H1 (cell line): Measurements from ENCODE around the gene ANKFN1. TPM values are rescaled to one million over a fixed set of nuclear protein-coding genes. Genes with fewer than 3 reads are reported as not detected.

Source experiments
- CTCF ChIA-PET: fragments of 300-600 bp; sonication (Branson Sonifier 250); formaldehyde crosslinking; loops from one replicate; lab custom pipeline; 2021; ENCODE audit not compliant: partially characterized antibody; lab: Charles Lee
- POLR2A ChIA-PET: fragments of 300-600 bp; sonication (Branson Sonifier 250); formaldehyde crosslinking; loops from one replicate; lab custom pipeline; 2021; ENCODE audit warnings: inconsistent platforms; ENCODE audit not compliant: partially characterized antibody; lab: Charles Lee
- DNase-seq, 2 experiments: peaks; one replicate each; pipeline versions ENCODE4 v3.0.0 to v3.0.0-alpha.2; 2010 to 2022; ENCODE audit warnings: low spot score in 2 of 2, low read depth in 1 of 2, mixed read lengths in 1 of 2
- FAIRE-seq: peaks from 2 replicates; lab custom pipeline; 2011; peaks lifted over from hg19 to GRCh38; lab: Jason Lieb, UNC
- H2AFZ ChIP-seq: 2 replicates; pipeline ENCODE4 v1.8.1; 2012; ENCODE audit warnings: low read length, inconsistent platforms
- H2AK5ac ChIP-seq: 2 replicates; pipeline ENCODE4 v1.6.1; 2013; ENCODE audit warnings: low read depth, low read length
- H2BK120ac ChIP-seq: replicated peaks from 2 replicates; pipeline ENCODE3; 2013; ENCODE audit warnings: low read depth, low read length, inconsistent platforms
- H2BK12ac ChIP-seq: 2 replicates; pipeline ENCODE4 v1.6.1; 2013; ENCODE audit warnings: low read depth, low read length
- H2BK15ac ChIP-seq: 2 replicates; pipeline ENCODE4 v1.6.1; 2013; ENCODE audit warnings: low read length
- H2BK20ac ChIP-seq: 2 replicates; pipeline ENCODE4 v1.6.1; 2013; ENCODE audit warnings: low read length
- H2BK5ac ChIP-seq: 2 replicates; pipeline ENCODE4 v1.6.1; 2013; ENCODE audit warnings: low read depth, low read length
- H3K14ac ChIP-seq: 2 replicates; pipeline ENCODE4 v1.6.1; 2013; ENCODE audit warnings: inconsistent platforms; ENCODE audit not compliant: insufficient read length
- H3K18ac ChIP-seq: 2 replicates; pipeline ENCODE4 v1.6.1; 2013; ENCODE audit warnings: low read length; ENCODE audit errors: extremely low read depth
- H3K23ac ChIP-seq: 2 replicates; pipeline ENCODE4 v1.6.1; 2013; ENCODE audit warnings: inconsistent platforms; ENCODE audit not compliant: insufficient read length
- H3K23me2 ChIP-seq: 2 replicates; pipeline ENCODE4 v1.6.1; 2013; ENCODE audit warnings: low read depth, low read length
- H3K27ac ChIP-seq: 2 replicates; pipeline ENCODE4 v1.6.1; 2011; ENCODE audit warnings: low read depth, low read length, inconsistent platforms
- H3K27me3 ChIP-seq, 4 experiments: replicated peaks in 1 of 4; 1 replicate in 1 of 4; 2 replicates in 3 of 4; pipeline versions ENCODE4 v1.6.1 to v1.8.1; 2011 to 2013; ENCODE audit warnings: low read length in 3 of 4, mild to moderate bottlenecking in 3 of 4, inconsistent platforms in 2 of 4, mixed read lengths in 2 of 4, moderate library complexity in 1 of 4; ENCODE audit not compliant: control insufficient read depth in 3 of 4, insufficient read depth in 3 of 4; ENCODE audit errors: extremely low read depth in 1 of 4
- H3K36me3 ChIP-seq, 4 experiments: 2 replicates each; pipeline versions ENCODE4 v1.6.1 to v1.8.1; 2011 to 2013; ENCODE audit warnings: mild to moderate bottlenecking in 4 of 4, low read length in 3 of 4, moderate library complexity in 2 of 4, control low read depth in 1 of 4, inconsistent platforms in 1 of 4; ENCODE audit not compliant: insufficient read depth in 4 of 4, control insufficient read depth in 2 of 4
- H3K4ac ChIP-seq: replicated peaks from 2 replicates; pipeline ENCODE3; 2013; ENCODE audit warnings: low read length, low read depth, mixed read lengths, inconsistent platforms; ENCODE audit not compliant: insufficient read length
- H3K4me1 ChIP-seq, 4 experiments: replicated peaks in 1 of 4; 1 replicate in 1 of 4; 2 replicates in 3 of 4; pipeline versions ENCODE4 v1.6.1 to v1.8.1; 2011 to 2013; ENCODE audit warnings: low read length in 3 of 4, inconsistent platforms in 2 of 4, mixed read lengths in 1 of 4; ENCODE audit not compliant: insufficient read depth in 4 of 4, control insufficient read depth in 3 of 4
- H3K4me2 ChIP-seq, 2 experiments: 2 replicates each; pipeline versions ENCODE4 v1.6.1 to v1.8.1; 2011 to 2013; ENCODE audit warnings: low read depth in 2 of 2, low read length in 2 of 2, control low read depth in 1 of 2, inconsistent platforms in 1 of 2, mild to moderate bottlenecking in 1 of 2; ENCODE audit not compliant: insufficient read depth in 1 of 2
- H3K4me3 ChIP-seq, 4 experiments: fragments of 200-600, 300-600 bp in 1 of 4; sonication (generic), shearing (Covaris generic), sonication (Bioruptor Twin) in 1 of 4; 2 replicates each; pipeline versions ENCODE4 v1.5.1 to v1.8.1; 2011 to 2016; ENCODE audit warnings: low read length in 4 of 4, low read depth in 3 of 4, control low read depth in 2 of 4, inconsistent platforms in 2 of 4, mild to moderate bottlenecking in 2 of 4, mixed read lengths in 1 of 4, moderate library complexity in 1 of 4; ENCODE audit not compliant: insufficient read depth in 2 of 4; ENCODE audit errors: extremely low read depth in 1 of 4
- H3K56ac ChIP-seq: replicated peaks from 2 replicates; pipeline ENCODE3; 2013; ENCODE audit warnings: low read depth, mild to moderate bottlenecking, mixed read lengths, low read length, inconsistent platforms; ENCODE audit not compliant: insufficient read length
- H3K79me1 ChIP-seq: 2 replicates; pipeline ENCODE4 v1.6.1; 2013; ENCODE audit warnings: low read depth, low read length, control low read depth
- H3K79me2 ChIP-seq, 2 experiments: 2 replicates each; pipeline versions ENCODE4 v1.6.1 to v1.8.1; 2012 to 2013; ENCODE audit warnings: low read length in 2 of 2, mild to moderate bottlenecking in 2 of 2, inconsistent platforms in 1 of 2; ENCODE audit not compliant: insufficient read depth in 2 of 2, control insufficient read depth in 1 of 2
- H3K9ac ChIP-seq, 4 experiments: replicated peaks in 1 of 4; 1 replicate in 1 of 4; 2 replicates in 3 of 4; pipeline versions ENCODE4 v1.6.1 to v1.8.1; 2011 to 2013; ENCODE audit warnings: low read depth in 3 of 4, low read length in 3 of 4, control low read depth in 2 of 4, mild to moderate bottlenecking in 2 of 4, moderate library complexity in 2 of 4, inconsistent platforms in 1 of 4; ENCODE audit errors: extremely low read depth in 1 of 4
- H3K9me3 ChIP-seq, 2 experiments: 2 replicates each; pipeline versions ENCODE4 v1.6.1 to v1.8.1; 2012 to 2013; ENCODE audit warnings: mild to moderate bottlenecking in 2 of 2, moderate library complexity in 2 of 2, control low read depth in 1 of 2, inconsistent platforms in 1 of 2, low read depth in 1 of 2, low read length in 1 of 2, mixed read lengths in 1 of 2; ENCODE audit not compliant: insufficient read depth in 2 of 2
- H4K20me1 ChIP-seq, 2 experiments: replicated peaks in 1 of 2; 2 replicates each; pipeline versions ENCODE3 to v1.8.1; 2011 to 2013; ENCODE audit warnings: inconsistent platforms in 2 of 2, low read length in 2 of 2, mild to moderate bottlenecking in 1 of 2; ENCODE audit not compliant: insufficient read depth in 2 of 2, control insufficient read depth in 1 of 2
- H4K5ac ChIP-seq: 2 replicates; pipeline ENCODE4 v1.6.1; 2013; ENCODE audit warnings: low read length, low read depth, mixed read lengths, inconsistent platforms; ENCODE audit not compliant: insufficient read length
- H4K8ac ChIP-seq: 2 replicates; pipeline ENCODE4 v1.8.0; 2013; ENCODE audit warnings: mild to moderate bottlenecking, moderate library complexity, low read length, inconsistent platforms; ENCODE audit not compliant: insufficient read depth; ENCODE audit errors: extremely low read depth
- H4K91ac ChIP-seq: replicated peaks from 2 replicates; pipeline ENCODE3; 2013; ENCODE audit warnings: low read length, mixed read lengths, inconsistent platforms; ENCODE audit not compliant: insufficient read length
- CTCF ChIP-seq, 3 experiments: IDR thresholded peaks; 1 replicate in 2 of 3; 2 replicates in 1 of 3; pipeline versions ENCODE4 v1.5.1 to v1.6.1; 2011; ENCODE audit warnings: low read length in 3 of 3, mild to moderate bottlenecking in 3 of 3, inconsistent platforms in 2 of 3, low read depth in 1 of 3, moderate library complexity in 1 of 3; ENCODE audit not compliant: insufficient read depth in 1 of 3; ENCODE audit errors: control extremely low read depth in 1 of 3
- HDAC6 ChIP-seq: IDR thresholded peaks from one replicate; pipeline ENCODE4 v1.7.1; 2012; ENCODE audit warnings: low read depth, mild to moderate bottlenecking, inconsistent platforms, low read length, moderate library complexity
- JUND ChIP-seq: IDR thresholded peaks from 2 replicates; pipeline ENCODE4 v1.6.1; 2011; ENCODE audit warnings: mild to moderate bottlenecking, improper control_type of control experiment, low read length
- NANOG ChIP-seq: IDR thresholded peaks from 2 replicates; pipeline ENCODE4 v1.6.1; 2011; ENCODE audit warnings: low read length, low read depth, mild to moderate bottlenecking, inconsistent platforms; ENCODE audit not compliant: insufficient read depth, poor library complexity, severe bottlenecking
- PHF8 ChIP-seq: fragments of 200-600 bp; sonication (generic); conservative IDR thresholded peaks from 2 replicates; pipeline ENCODE4 v1.7.1; 2012; ENCODE audit warnings: low read depth, mild to moderate bottlenecking, inconsistent platforms, low read length, moderate library complexity
- RBBP5 ChIP-seq: IDR thresholded peaks from 2 replicates; pipeline ENCODE4 v1.7.1; 2012; ENCODE audit warnings: low read depth, mild to moderate bottlenecking, inconsistent platforms, low read length, moderate library complexity, borderline replicate concordance
- RXRA ChIP-seq: IDR thresholded peaks from 2 replicates; pipeline ENCODE4 v1.6.1; 2011; ENCODE audit warnings: low read depth, mild to moderate bottlenecking, low read length, moderate library complexity; ENCODE audit not compliant: insufficient read depth
- SIRT6 ChIP-seq: IDR thresholded peaks from one replicate; pipeline ENCODE4 v1.7.1; 2012; ENCODE audit warnings: low read length, inconsistent platforms
- SP4 ChIP-seq: IDR thresholded peaks from 2 replicates; pipeline ENCODE4 v1.6.1; 2012; ENCODE audit warnings: low read length, inconsistent platforms
- WGBS, 2 experiments: shearing (Covaris generic) in 1 of 2; methylation state at CpG; one replicate each; pipeline versions ENCODE4 v1.1.6 to v1.1.7; 2013 to 2015; ENCODE audit warnings: low lambda C conversion rate in 2 of 2, mixed read lengths in 2 of 2, inconsistent platforms in 1 of 2, low coverage in 1 of 2, missing lambda C conversion rate in 1 of 2; ENCODE audit not compliant: insufficient replicate concordance in 2 of 2, insufficient coverage in 1 of 2, insufficient read length in 1 of 2; ENCODE audit errors: extremely low coverage in 1 of 2, missing lambda C conversion rate in 1 of 2; 5-methylcytosine and 5-hydroxymethylcytosine counted together
- polyA plus RNA-seq, 7 experiments: library from polyadenylated mRNA; depleted of rRNA in 3 of 7; stranded (reverse) in 5 of 7; unstranded in 2 of 7; fragments of >200 nt in 5 of 7; fragments of 200-250 nt in 2 of 7; gene quantifications; 1 replicate in 5 of 7; 2 replicates in 1 of 7; 4 replicates in 1 of 7; pipeline versions ENCODE4 v1.2.1 to v1.2.3, GENCODE V29; 2011 to 2013; ENCODE audit warnings: missing spikeins in 2 of 7, mixed read lengths in 2 of 7
- total RNA-seq: library from RNA; stranded (reverse); fragmentation: NEBNext Ultra II Directional; extraction: Animal tissue kit (Norgen Biotek cat#: 25700); gene quantifications from 2 replicates; pipeline ENCODE4 v1.2.1, GENCODE V29; 2021

ANKFN1 gene
- total and polyA plus RNA-seq, 2 of the 8 experiments (the other 6 are each of a cell fraction or from before 2014, with no cell fraction given) = not detected

GRCh38 chr17:56548661-56549060, 395.4 kb downstream of the ANKFN1 start:
- Histone ChIP-seq H4K8ac (no peak overlapping the region), H3K23ac (no peak overlapping the region), H3K18ac (no peak overlapping the region), H4K5ac (no peak overlapping the region), H2BK15ac (no peak overlapping the region), H4K20me1 (no peaks in the 10 kb centered on the region), H2BK5ac (no peak overlapping the region), H2AK5ac (no peak overlapping the region), H3K4me1 (peaks cover 2 to 7% (median 2%) of the 10 kb centered on the region in 4 experiments; a peak in 5 of 7 replicates), H3K4ac (no peak overlapping the region), H3K23me2 (no peaks in the 10 kb centered on the region), H2AFZ (no peak overlapping the region), H3K4me3 (no peak overlapping the region), H3K36me3 (no peaks in the 10 kb centered on the region), H3K4me2 (no peak overlapping the region), H3K9me3 (no peaks in the 10 kb centered on the region), H2BK12ac (no peak overlapping the region), H3K9ac (no peak overlapping the region), H2BK120ac (no peak overlapping the region), H3K79me2 (no peaks in the 10 kb centered on the region), H3K27ac (no peak overlapping the region), H3K79me1 (no peaks in the 10 kb centered on the region), H2BK20ac (no peak overlapping the region), H3K27me3 (no peaks in the 10 kb centered on the region), H3K14ac (no peak overlapping the region), H4K91ac (no peak overlapping the region), H3K56ac (no peak overlapping the region)
- ChIA-PET CTCF (no interaction called here), POLR2A (no interaction called here)
- TF ChIP-seq PHF8 = no peak
- TF ChIP-seq HDAC6 = no peak
- TF ChIP-seq RBBP5 = no peak
- TF ChIP-seq CTCF (IDR thresholded peaks at IDR 0.05; ENCODE audit: control extremely low read depth in 1 of 3, insufficient read depth in 1 of 3, low read depth in 1 of 3, low read length in 3 of 3) = no peak
- TF ChIP-seq SIRT6 = no peak
- no peak for TF ChIP-seq NANOG
- TF ChIP-seq JUND = no peak
- no peak for TF ChIP-seq SP4
- TF ChIP-seq RXRA = no peak
- WGBS, 2 experiments = 89% methylated on average over 4 of the region's 4 CpGs; no CpG with 5 or more reads in 1 of the 2 experiments
- FAIRE-seq = no peak
- no peak for DNase-seq
